Stimulated activated CD4-positive, alpha-beta T cell treated with anti-CD3 and anti-CD28 coated beads, Interleukin-15, amount 100 ng/mL, for 48 hours (primary cell): Measurements from ENCODE around the gene PIAS4.
A peak's percentile ranks its signal among the peaks of the same experiment; 100 is the strongest.

ENCODE experiments used
- DNase-seq, 2 donors: peaks; one replicate each; pipeline ENCODE4 v3.0.0-alpha.2; 2020; ENCODE audit warnings: low read depth in 2 of 2

Gene PIAS4

GRCh38 chr19:4077800-4078684 is 70.5 kb downstream of the PIAS4 start:
- peak in 1 of 2 donors; percentile 48 for DNase-seq

GRCh38 chr19:4080473-4080872 is 72.9 kb downstream of the PIAS4 start:
- DNase-seq, result no peak

GRCh38 chr19:4081441-4082129 is 74.0 kb downstream of the PIAS4 start:
- no peak for DNase-seq

- no peak for DNase-seq
Measured at GRCh38 chr19:4082172-4082571, 74.6 kb downstream of the PIAS4 start.

- DNase-seq, result no peak
Measured at GRCh38 chr19:4083677-4084546, 76.4 kb downstream of the PIAS4 start.

- DNase-seq, result no peak
Measured at GRCh38 chr19:4084547-4084877, 77.0 kb downstream of the PIAS4 start.

- no peak for DNase-seq
Measured at GRCh38 chr19:4086411-4086867, 78.9 kb downstream of the PIAS4 start.

- no peak for DNase-seq
Measured at GRCh38 chr19:4087787-4088679, 80.5 kb downstream of the PIAS4 start.

- no peak for DNase-seq
Measured at GRCh38 chr19:4088975-4089374, 81.4 kb downstream of the PIAS4 start.
